CD14-positive monocyte (primary cell): ENCODE measurements around the gene RASGRP1. TPM values are rescaled to one million over a fixed set of nuclear protein-coding genes. Genes with fewer than 3 reads are reported as not detected.
A peak's percentile ranks its signal among the peaks of the same experiment; 100 is the strongest.

Source experiments
- DNase-seq, 3 donors: peaks; one replicate each; pipeline ENCODE4 v3.0.0-alpha.2; 2011 to 2022
- H2AFZ ChIP-seq: 2 replicates; pipeline ENCODE4 v1.6.0; 2012; ENCODE audit warnings: mild to moderate bottlenecking, low read depth, low read length, inconsistent platforms; ENCODE audit not compliant: insufficient read depth, poor library complexity, severe bottlenecking
- H3K27ac ChIP-seq, 2 donors: 1 replicate in 1 of 2; 2 replicates in 1 of 2; pipeline ENCODE4 v1.5.1; 2012 to 2013; ENCODE audit warnings: low read length in 2 of 2, control low read depth in 1 of 2, inconsistent platforms in 1 of 2, low read depth in 1 of 2, mild to moderate bottlenecking in 1 of 2
- H3K27me3 ChIP-seq, 2 donors: one replicate each; pipeline versions ENCODE4 v1.6.0 to v1.6.1; 2011 to 2013; ENCODE audit warnings: low read length in 2 of 2; ENCODE audit not compliant: control insufficient read depth in 2 of 2, insufficient read depth in 2 of 2
- H3K36me3 ChIP-seq, 2 donors: replicated peaks in 1 of 2; 1 replicate in 1 of 2; 2 replicates in 1 of 2; pipeline versions ENCODE4 v1.5.1 to v1.6.1; 2012 to 2013; ENCODE audit warnings: low read length in 2 of 2, control low read depth in 1 of 2, inconsistent platforms in 1 of 2, mild to moderate bottlenecking in 1 of 2; ENCODE audit not compliant: insufficient read depth in 2 of 2, control insufficient read depth in 1 of 2
- H3K4me1 ChIP-seq, 2 donors: 1 replicate in 1 of 2; 2 replicates in 1 of 2; pipeline versions ENCODE4 v1.5.1 to v1.6.1; 2012 to 2013; ENCODE audit warnings: low read length in 2 of 2, control low read depth in 1 of 2, inconsistent platforms in 1 of 2, mild to moderate bottlenecking in 1 of 2, moderate library complexity in 1 of 2; ENCODE audit not compliant: insufficient read depth in 2 of 2, control insufficient read depth in 1 of 2
- H3K4me2 ChIP-seq: replicated peaks from 2 replicates; pipeline ENCODE3; 2012; ENCODE audit warnings: low read length, moderate library complexity, mild to moderate bottlenecking; ENCODE audit not compliant: poor library complexity, severe bottlenecking; ENCODE audit errors: extremely low read depth
- H3K4me3 ChIP-seq, 3 experiments: fragments of 200-600 bp in 1 of 3; sonication (generic) in 1 of 3; replicated peaks in 1 of 3; 1 replicate in 2 of 3; 2 replicates in 1 of 3; pipeline ENCODE4 v1.5.1; 2011 to 2013; ENCODE audit warnings: low read length in 3 of 3, mild to moderate bottlenecking in 3 of 3, control low read depth in 2 of 3, low read depth in 2 of 3, inconsistent platforms in 1 of 3, moderate library complexity in 1 of 3
- H3K79me2 ChIP-seq: 2 replicates; pipeline ENCODE4 v1.6.0; 2012; ENCODE audit warnings: mild to moderate bottlenecking, control low read depth, inconsistent platforms, low read length, moderate library complexity; ENCODE audit not compliant: insufficient read depth
- H3K9ac ChIP-seq: 2 replicates; pipeline ENCODE4 v1.6.0; 2017; ENCODE audit warnings: low read length, mild to moderate bottlenecking; ENCODE audit not compliant: insufficient read depth, poor library complexity, severe bottlenecking
- H3K9me3 ChIP-seq, 2 donors: replicated peaks in 1 of 2; 1 replicate in 1 of 2; 2 replicates in 1 of 2; pipeline versions ENCODE4 v1.5.1 to v1.6.1; 2012 to 2013; ENCODE audit warnings: low read length in 2 of 2, control low read depth in 1 of 2; ENCODE audit not compliant: control insufficient read depth in 1 of 2, insufficient read depth in 1 of 2
- H4K20me1 ChIP-seq: 2 replicates; pipeline ENCODE4 v1.6.0; 2012; ENCODE audit warnings: mild to moderate bottlenecking, low read length, control low read depth, moderate library complexity; ENCODE audit not compliant: insufficient read depth
- H3K27ac Mint-ChIP-seq, 7 donors: one replicate each; pipeline ENCODE4 v1.8.0; 2020; ENCODE audit warnings: mild to moderate bottlenecking in 7 of 7, mixed read lengths in 7 of 7, moderate library complexity in 6 of 7, inconsistent platforms in 2 of 7
- H3K27me3 Mint-ChIP-seq, 3 donors: one replicate each; pipeline ENCODE4 v1.8.0; 2021 to 2022; ENCODE audit warnings: low read depth in 3 of 3, mild to moderate bottlenecking in 3 of 3, mixed read lengths in 3 of 3, moderate library complexity in 3 of 3, inconsistent platforms in 1 of 3
- H3K36me3 Mint-ChIP-seq, 2 donors: one replicate each; pipeline ENCODE4 v1.8.0; 2020; ENCODE audit warnings: mixed read lengths in 2 of 2, inconsistent platforms in 1 of 2, mild to moderate bottlenecking in 1 of 2
- H3K4me1 Mint-ChIP-seq: one replicate; pipeline ENCODE4 v1.8.0; 2020; ENCODE audit warnings: mild to moderate bottlenecking, mixed read lengths
- H3K4me3 Mint-ChIP-seq, 2 donors: one replicate each; pipeline ENCODE4 v1.8.0; 2020; ENCODE audit warnings: mild to moderate bottlenecking in 2 of 2, mixed read lengths in 2 of 2, moderate library complexity in 1 of 2
- H3K9me3 Mint-ChIP-seq, 7 donors: one replicate each; pipeline ENCODE4 v1.8.0; 2020 to 2022; ENCODE audit warnings: mixed read lengths in 7 of 7, mild to moderate bottlenecking in 6 of 7, moderate library complexity in 6 of 7, inconsistent platforms in 2 of 7
- WGBS: methylation state at CpG from one replicate; pipeline ENCODE4 v1.1.5; 2013; ENCODE audit warnings: missing lambda C conversion rate; ENCODE audit not compliant: insufficient coverage; 5-methylcytosine and 5-hydroxymethylcytosine counted together
- intact Hi-C, 2 donors: fragments of 100-400 bp; cut with micrococcal nuclease; formaldehyde crosslinking; loops; one replicate each; pipeline versions ENCODE4 v1.15.0 to v1.15.1; 2023
- polyA plus RNA-seq, 3 donors: library from polyadenylated mRNA; depleted of rRNA in 1 of 3; unstranded in 2 of 3; stranded (reverse) in 1 of 3; fragments of 300-500 nt in 2 of 3; fragments of >200 nt in 1 of 3; fragmentation: Illumina TruSeq in 2 of 3; gene quantifications; 1 replicate in 2 of 3; 2 replicates in 1 of 3; pipeline ENCODE4 v1.2.3, GENCODE V29; 2012 to 2021
- TF ChIP-seq, protein P1 (sequence below): fragments of 200-600 bp; IDR thresholded peaks from one replicate; pipeline ENCODE4 v1.8.0; 2022; ENCODE audit warnings: antibody characterized with exemption, mild to moderate bottlenecking

Gene RASGRP1
- polyA plus RNA-seq, 3 donors, result 0.05 to 0.38 (median 0.13) TPM

DNA sequence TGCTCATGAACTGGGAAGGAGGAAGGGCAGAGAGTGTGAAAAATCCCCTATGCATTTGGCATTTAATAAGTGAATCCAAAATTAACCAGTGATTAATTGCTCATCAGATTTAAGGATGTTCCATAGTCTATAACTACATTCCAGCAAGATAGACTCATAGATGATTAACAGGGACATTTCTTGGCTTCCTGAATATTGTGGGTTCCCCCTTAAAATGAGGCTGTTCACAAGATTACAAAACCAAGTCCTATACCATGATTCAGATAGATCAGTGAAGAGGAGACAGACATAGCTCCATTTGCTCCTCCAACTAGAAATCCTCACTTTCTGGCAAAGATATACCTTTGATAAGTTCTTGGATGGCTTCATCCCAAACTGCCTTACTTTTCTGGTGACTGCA lies 15.4 kb downstream of the RASGRP1 start:
- no peaks in the 10 kb centered on the region for H3K36me3 Mint-ChIP-seq

DNA sequence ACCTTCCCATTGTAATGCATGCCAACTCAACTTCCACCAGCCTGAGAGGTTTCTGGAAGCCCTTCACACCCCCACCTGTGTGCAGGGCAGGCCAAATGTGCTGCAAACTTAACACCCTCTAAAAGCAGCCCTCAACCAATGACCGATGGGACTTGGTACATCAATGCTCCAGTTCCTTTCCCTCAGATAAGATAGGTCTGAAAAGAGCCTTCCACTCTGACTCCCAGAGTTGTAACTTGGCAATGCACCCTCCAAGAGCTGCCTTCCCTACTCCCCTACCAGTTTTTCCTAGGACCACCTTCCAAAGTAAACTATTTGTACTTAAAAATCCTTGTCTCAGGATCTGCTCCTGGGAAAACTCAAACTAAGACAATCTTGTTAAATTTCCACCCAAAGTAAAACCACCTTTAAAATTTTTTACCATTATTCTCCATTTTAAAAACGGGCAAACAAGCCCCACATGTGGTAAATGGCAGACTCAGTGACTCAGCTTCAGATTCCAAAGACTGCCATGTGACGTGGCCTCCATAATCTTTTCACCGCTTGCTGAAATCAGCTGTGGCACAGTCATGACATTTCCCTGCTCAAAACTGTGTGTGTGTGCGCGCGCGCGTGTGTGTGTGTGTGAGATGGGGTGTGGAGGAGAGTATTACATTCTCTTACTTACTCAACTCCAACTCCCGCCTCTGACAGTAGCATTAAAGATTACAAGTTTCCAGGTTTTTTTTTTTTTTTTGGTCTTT lies 17.2 kb downstream of the RASGRP1 start:
- H3K9me3 ChIP-seq, result no peaks in the 10 kb centered on the region
- H3K27me3 ChIP-seq, result no peaks in the 10 kb centered on the region
- no peak overlapping the region for H3K9ac ChIP-seq
- H3K4me1 ChIP-seq, result no peaks in the 10 kb centered on the region
- H3K4me3 ChIP-seq, result no peak overlapping the region
- no peaks in the 10 kb centered on the region for H3K4me1 Mint-ChIP-seq
- no peak overlapping the region for H2AFZ ChIP-seq
- intact Hi-C loops, result no loop called here
- no peaks in the 10 kb centered on the region for H3K79me2 ChIP-seq
- no peak overlapping the region for H3K27ac ChIP-seq
- peaks cover 0 to 2% (median 0%) of the 10 kb centered on the region in 3 donors for H3K27me3 Mint-ChIP-seq
- H3K36me3 Mint-ChIP-seq, result no peaks in the 10 kb centered on the region
- no peaks in the 10 kb centered on the region for H3K9me3 Mint-ChIP-seq
- H3K36me3 ChIP-seq, result no peaks in the 10 kb centered on the region
- DNase-seq, result no peak
- no peak overlapping the region for H3K27ac Mint-ChIP-seq
- TF ChIP-seq, protein P1, sequence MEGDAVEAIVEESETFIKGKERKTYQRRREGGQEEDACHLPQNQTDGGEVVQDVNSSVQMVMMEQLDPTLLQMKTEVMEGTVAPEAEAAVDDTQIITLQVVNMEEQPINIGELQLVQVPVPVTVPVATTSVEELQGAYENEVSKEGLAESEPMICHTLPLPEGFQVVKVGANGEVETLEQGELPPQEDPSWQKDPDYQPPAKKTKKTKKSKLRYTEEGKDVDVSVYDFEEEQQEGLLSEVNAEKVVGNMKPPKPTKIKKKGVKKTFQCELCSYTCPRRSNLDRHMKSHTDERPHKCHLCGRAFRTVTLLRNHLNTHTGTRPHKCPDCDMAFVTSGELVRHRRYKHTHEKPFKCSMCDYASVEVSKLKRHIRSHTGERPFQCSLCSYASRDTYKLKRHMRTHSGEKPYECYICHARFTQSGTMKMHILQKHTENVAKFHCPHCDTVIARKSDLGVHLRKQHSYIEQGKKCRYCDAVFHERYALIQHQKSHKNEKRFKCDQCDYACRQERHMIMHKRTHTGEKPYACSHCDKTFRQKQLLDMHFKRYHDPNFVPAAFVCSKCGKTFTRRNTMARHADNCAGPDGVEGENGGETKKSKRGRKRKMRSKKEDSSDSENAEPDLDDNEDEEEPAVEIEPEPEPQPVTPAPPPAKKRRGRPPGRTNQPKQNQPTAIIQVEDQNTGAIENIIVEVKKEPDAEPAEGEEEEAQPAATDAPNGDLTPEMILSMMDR, result no peak
- WGBS, result 93% methylated on average over 4 of the region's 10 CpGs
- H3K4me2 ChIP-seq, result no peak overlapping the region
- no peak overlapping the region for H3K4me3 Mint-ChIP-seq
- H4K20me1 ChIP-seq, result no peaks in the 10 kb centered on the region

More for the DNA sequence above, 15.4 kb downstream of the RASGRP1 start:
- no peak overlapping the region for H3K4me3 Mint-ChIP-seq
- H3K27ac Mint-ChIP-seq, result peak overlapping the region in 1 of 7 donors; percentile 11
- Histone ChIP-seq H2AFZ (no peak overlapping the region), H3K4me2 (no peak overlapping the region), H3K27ac (no peak overlapping the region), H3K79me2 (no peaks in the 10 kb centered on the region), H3K9me3 (no peaks in the 10 kb centered on the region), H3K36me3 (no peaks in the 10 kb centered on the region), H3K4me3 (no peak overlapping the region), H3K9ac (no peak overlapping the region), H4K20me1 (no peaks in the 10 kb centered on the region), H3K27me3 (no peaks in the 10 kb centered on the region), H3K4me1 (no peaks in the 10 kb centered on the region)
- intact Hi-C loops, result no loop called here
- H3K4me1 Mint-ChIP-seq, result no peaks in the 10 kb centered on the region
- no peak for DNase-seq
- H3K27me3 Mint-ChIP-seq, result peaks cover 0 to 2% (median 0%) of the 10 kb centered on the region in 3 donors
- TF ChIP-seq, protein P1, result no peak
- H3K9me3 Mint-ChIP-seq, result peaks cover 0 to 2% (median 0%) of the 10 kb centered on the region in 7 donors
